Measurements from ENCODE around the gene COA1. TPM values are rescaled to one million over a fixed set of nuclear protein-coding genes. Genes with fewer than 3 reads are reported as not detected.
"Not testable (repeated sequence)": the region's sequence is repeated elsewhere in the genome, so short reads cannot be mapped to it uniquely, and the experiment has no call there.

Gene COA1
- total RNA-seq, 1 donor from 2014 or later, result 43.7 TPM

DNA sequence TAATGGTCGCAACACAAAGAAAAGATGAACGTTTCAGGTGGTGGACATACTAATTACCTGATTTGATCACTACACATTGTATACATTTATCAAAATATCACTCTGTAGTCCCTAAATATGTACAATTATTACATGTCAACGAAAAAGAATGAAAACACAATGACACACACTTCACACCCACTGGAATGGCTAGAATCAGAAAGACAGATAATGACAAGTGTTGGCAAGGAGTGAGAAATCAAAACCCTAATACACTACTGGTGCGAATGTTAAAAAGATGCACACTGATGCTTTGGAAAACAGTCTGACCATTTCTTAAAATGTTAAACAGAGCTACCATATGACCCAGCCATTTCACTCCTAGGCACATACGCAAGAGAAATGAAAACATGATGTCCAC is 2.3 kb downstream of the COA1 start:
- no peak for DNase-seq (ENCODE audit: low read depth)

GRCh38 chr7:43726466-43726865 is 2.9 kb downstream of the COA1 start:
- DNase-seq (ENCODE audit: low read depth), result no peak

- no peak for DNase-seq (ENCODE audit: low read depth)
These were observed 4.1 kb downstream of the COA1 start for GRCh38 chr7:43725251-43725650.

DNA sequence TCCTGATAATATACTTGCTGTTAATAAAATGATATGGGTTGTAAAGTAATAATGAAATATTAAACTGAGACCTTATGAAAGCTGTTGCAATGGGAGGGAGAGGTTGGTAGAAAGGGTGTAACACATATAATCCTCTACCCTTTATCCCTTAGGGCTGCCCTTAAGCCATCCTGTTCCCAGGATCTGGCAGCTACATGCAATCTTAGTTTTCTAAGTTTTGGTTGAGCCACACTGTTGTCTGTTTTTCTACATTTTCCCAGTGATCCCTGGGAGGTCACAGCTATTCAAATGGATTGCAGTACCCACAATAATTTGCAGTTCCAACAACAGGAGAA is 6.3 kb downstream of the COA1 start:
- DNase-seq (ENCODE audit: low read depth), result no peak

GRCh38 chr7:43721193-43721806 is 8.0 kb downstream of the COA1 start:
- DNase-seq (ENCODE audit: low read depth), result peak; percentile 55

- DNase-seq (ENCODE audit: low read depth), result no peak
These were observed 12.7 kb downstream of the COA1 start for GRCh38 chr7:43716598-43716997.

DNA sequence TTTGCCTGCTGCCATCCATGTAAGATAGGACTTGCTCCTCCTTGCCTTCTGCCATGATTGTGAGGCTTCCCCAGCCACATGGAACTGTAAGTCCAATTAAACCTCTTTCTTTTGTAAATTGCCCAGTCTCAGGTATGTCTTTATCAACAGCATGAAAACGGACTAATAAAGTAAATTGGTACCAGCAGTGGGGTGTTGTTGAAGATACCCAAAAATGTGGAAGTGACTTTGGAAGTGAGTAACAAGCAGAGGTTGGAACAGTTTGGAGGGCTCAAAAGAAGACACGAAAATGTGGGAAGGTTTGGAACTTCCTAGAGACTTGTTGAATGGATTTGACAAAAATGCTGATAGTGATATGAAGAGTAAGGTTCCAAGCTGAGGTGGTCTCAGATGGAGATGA is 13.4 kb downstream of the COA1 start:
- not testable (repeated sequence) for DNase-seq (ENCODE audit: low read depth)

DNA sequence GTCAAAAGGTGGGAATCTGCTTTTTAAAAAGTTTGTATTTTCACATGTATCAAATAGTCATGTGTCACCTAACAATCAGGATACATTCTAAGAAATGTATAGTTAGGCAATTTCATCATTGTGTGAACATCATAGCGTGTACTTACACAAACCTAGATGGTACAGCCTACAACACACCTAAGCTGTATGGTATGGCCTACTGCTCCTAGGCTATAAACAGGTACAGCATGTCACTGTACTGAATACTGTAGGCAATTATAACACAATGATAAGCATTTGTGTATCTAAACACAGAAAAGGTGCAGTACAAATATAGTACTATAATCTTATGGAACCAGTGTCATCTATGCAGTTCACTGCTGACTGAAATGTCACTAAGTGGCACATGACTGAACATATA is 17.8 kb downstream of the COA1 start:
- no peak for DNase-seq (ENCODE audit: low read depth)

GRCh38 chr7:43708055-43708454 is 21.3 kb downstream of the COA1 start:
- DNase-seq (ENCODE audit: low read depth), result not testable (repeated sequence)

GRCh38 chr7:43703573-43703972 is 25.8 kb downstream of the COA1 start:
- no peak for DNase-seq (ENCODE audit: low read depth)

DNA sequence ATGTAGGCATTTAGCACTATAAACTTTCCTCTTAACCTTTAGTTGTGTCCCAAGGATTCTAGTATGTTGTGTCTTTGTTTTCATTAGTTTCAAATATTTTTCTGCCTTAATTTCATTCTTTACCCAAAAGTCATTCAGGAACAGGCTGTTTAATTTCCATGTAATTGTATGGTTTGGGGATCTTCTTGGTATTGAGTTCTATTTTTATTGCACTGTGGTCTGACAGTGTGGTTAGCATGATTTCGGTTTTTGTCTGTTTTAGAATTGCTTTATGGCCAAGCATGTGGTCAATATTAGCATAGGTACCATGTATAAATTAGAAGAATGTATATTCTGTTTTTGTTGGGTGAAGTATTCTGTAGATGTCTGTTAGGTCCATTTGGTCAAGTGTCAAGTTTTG is 26.3 kb downstream of the COA1 start:
- DNase-seq (ENCODE audit: low read depth), result no peak

- no peak for DNase-seq (ENCODE audit: low read depth)
These were observed 27.4 kb downstream of the COA1 start for GRCh38 chr7:43701929-43702328.

- DNase-seq (ENCODE audit: low read depth), result no peak
These were observed 27.8 kb downstream of the COA1 start for GRCh38 chr7:43701500-43701854.

GRCh38 chr7:43700646-43701499 is 28.4 kb downstream of the COA1 start:
- peak; percentile 47 for DNase-seq (ENCODE audit: low read depth)

DNA sequence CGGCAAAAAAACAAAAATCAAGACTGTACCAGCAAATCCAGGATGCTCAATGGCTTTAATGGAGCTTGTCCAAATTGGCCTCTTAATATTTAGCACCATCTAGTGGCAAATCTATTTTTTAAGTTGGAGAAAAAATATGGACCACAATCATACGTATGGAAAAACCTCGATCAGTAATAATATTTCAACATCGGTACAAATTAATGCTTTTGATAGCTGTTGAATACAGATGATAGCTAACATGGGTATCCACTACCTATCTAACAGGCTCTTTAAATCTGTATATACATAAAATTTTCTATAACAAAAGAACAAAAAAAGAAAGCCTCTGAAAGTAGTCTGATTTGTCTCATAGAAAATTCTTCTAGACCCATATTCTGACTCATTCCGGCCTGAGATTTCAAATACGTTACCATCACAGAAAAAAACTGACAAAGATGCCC is 29.2 kb downstream of the COA1 start:
- DNase-seq (ENCODE audit: low read depth), result peak; percentile 75

DNA sequence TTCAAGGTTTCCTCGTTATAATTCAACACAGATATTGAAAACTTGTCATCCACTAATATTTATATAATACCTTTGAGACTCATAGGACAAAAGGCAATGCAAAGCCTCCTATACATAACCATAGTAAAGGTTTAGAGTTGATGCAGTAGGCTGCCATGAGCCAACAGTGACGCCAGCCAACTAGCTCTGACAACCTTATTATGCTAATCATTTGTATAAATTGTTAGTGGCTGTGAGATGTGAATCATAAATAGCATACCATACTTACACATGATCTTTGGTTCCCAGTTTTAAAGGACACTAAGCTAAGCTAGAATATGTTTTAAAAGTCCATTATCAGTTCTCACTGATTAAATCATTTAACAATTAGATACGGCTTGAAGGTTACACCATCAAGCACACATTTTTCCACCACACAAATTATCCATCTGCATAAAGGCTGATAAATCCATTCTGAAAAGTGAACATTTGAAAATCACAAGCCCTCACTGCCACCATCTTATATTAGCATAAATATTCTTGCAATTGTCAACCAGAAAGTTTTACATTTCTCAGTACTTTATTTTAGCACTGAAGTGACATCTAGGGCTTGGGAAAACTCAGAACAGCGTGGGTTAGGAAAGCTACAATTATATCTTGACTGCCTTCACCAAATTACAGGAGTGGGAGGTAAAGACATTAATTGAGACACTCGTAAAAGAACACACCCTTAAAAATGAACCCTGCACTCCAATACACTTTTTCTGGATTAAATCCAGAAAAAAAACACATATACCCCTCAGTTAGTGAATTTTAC is 30.7 kb downstream of the COA1 start:
- no peak for DNase-seq (ENCODE audit: low read depth)

DNA sequence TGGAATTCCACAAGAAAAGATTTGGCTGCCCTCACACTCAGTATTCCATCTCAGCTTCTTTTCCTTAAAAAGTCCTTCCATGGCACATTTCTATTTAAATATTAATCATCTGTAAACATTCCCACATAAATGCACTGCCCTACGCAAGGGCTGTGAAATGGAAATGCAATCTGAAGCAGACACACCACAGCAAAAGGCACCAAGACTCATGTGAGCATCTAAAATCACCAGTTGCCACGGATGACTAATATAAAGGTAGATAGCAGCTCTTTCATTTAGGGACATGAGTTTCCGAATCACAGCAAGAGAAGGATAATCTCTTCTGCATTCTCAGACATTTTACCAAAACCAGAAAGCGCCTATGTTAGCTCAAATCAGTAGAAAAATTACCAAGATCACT is 31.6 kb downstream of the COA1 start:
- DNase-seq (ENCODE audit: low read depth), result peak; percentile 45

DNA sequence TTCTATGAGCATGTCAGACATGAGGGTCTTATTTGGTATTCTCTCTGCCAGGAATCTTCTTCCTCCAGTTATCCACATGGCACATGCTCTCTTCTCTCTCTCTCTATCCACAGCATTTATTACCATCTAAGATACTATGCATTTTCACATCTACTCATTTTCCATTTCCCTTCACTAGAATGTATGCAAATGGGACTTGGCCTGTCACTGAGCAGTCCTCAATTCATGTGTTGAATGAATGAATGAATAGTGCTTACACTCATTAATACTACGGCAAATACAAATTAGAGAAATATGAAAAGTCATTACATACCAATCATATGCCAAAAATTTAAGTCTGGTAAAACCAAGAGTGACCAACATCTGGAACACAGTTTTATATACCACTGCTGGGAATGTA is 34.0 kb downstream of the COA1 start:
- no peak for DNase-seq (ENCODE audit: low read depth)

DNA sequence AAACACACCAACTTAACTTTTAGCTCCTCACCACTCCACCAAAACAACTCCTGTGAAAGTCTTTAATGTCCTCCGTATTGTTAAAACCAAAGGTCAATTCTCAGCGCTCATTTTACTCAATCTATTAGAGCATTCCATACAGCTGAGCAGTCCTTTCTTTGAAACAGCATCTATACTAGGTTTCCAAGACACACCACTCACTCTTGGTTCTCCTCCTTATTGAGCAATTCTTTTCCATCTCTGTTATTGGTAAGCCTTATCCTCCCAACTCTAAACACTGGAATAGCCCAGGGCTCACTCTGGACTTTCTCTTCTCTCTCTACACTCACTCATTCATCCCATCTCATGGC is 34.9 kb downstream of the COA1 start:
- DNase-seq (ENCODE audit: low read depth), result peak; percentile 83

DNA sequence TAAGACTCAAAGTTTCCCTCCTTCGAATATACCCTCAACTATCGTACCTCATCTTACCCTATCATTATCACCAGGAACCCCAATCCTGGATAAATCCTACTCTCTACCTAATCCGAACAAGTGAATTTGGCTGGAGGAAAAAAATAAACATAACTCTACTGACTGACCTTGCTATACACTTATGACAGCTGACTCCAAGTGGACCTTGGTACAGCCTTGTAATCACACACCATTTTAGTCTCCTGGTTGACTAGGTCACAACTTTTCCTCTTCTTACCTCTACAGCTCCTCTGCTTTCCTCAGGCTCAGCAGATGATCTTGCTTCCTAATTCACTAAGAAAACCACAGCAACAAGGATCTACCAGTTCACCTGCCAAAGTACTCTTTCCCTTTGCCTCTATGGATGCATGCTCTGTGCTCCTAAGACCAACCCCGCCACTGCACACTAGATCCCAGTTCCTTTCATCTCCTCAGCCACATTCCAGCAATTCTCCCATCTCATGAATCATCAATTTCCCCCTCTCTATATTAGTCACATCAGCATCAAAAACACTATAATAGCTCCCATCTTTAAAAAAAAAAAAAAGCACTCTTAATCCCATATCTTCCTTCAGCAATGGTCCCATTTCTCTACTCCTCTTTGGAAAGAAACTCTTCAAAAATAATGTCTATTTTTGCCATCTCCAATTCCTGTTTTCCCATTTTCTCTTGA is 35.5 kb downstream of the COA1 start:
- DNase-seq (ENCODE audit: low read depth), result peak; percentile 86

DNA sequence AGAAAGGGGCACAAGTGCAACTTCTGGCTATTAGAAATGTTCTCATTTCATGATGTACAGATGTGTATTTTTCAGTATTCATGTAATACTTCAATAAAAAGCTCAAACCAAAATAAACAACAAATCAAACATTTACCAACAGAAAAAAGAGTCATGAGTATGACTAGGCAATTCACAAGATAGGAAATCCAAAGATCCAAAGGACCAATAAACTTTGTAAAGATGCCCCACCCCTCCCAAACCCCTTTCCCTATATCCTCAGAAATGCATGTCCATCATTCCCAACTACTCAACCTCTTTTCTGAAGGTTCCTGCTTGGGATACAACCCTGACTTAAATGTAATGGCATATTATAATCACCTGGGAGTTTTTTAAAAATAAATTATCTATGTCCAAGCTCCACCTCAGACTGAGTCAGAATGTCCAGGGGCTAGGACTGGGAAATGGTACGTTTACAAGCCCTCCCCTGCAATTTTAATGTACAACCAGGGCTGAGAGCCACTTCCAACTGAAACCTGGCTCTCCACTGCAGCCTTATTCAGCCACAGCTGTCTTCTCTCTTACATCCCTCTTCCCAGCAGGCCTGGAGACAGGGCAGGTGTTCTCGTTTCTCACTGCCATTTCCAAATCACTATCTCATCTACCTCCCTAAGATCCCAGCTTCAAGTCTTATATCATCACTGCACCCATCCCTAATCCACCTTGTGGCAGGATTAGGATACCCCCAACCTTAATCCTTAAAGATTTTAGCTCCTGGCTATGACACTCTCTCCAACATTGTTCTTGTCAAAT is 36.5 kb downstream of the COA1 start:
- DNase-seq (ENCODE audit: low read depth), result peak; percentile 82
